Measurements from ENCODE around the gene ISM1.

The ISM1 gene

GRCh38 chr20:13221313-13221672, 219 bp downstream of the ISM1 start:
- TF ChIP-seq SPI1 (IDR thresholded peaks at IDR 0.05; ENCODE audit: borderline replicate concordance, low read depth) (no peak), GABPA (IDR thresholded peaks at IDR 0.05; ENCODE audit: low read depth) (no peak), POLR2AphosphoS5 (IDR thresholded peaks at IDR 0.05; ENCODE audit: low read depth) (no peak), REST (IDR thresholded peaks at IDR 0.05; ENCODE audit: insufficient replicate concordance, low read depth) (no peak), CTCF (IDR thresholded peaks at IDR 0.05; ENCODE audit: insufficient read depth, low read length) (no peak)
- peaks cover 47% of the 10 kb centered on the region for H3K27me3 ChIP-seq (ENCODE audit: insufficient read depth, poor library complexity, severe bottlenecking)
- DNase-seq (ENCODE audit: low read depth in 1 of 2, low spot score in 1 of 2) = no peak
- H3K27ac ChIP-seq (replicated peaks) = no peak overlapping the region
- H3K4me3 ChIP-seq (replicated peaks; ENCODE audit: insufficient read depth, low read length) = peak overlapping the region; percentile 18; the same call in 1 of the 2 replicates

- peaks cover 47% of the 10 kb centered on the region for H3K27me3 ChIP-seq (ENCODE audit: insufficient read depth, poor library complexity, severe bottlenecking)
- H3K27ac ChIP-seq (replicated peaks) = no peak overlapping the region
- DNase-seq (ENCODE audit: low read depth in 1 of 2, low spot score in 1 of 2) = peak in 1 of 2 experiments; percentile 24
- H3K4me3 ChIP-seq (replicated peaks; ENCODE audit: insufficient read depth, low read length) = peak overlapping the region; percentile 18
- TF ChIP-seq CTCF (IDR thresholded peaks at IDR 0.05; ENCODE audit: insufficient read depth, low read length) = no peak
Observed at GRCh38 chr20:13221673-13222318, 722 bp downstream of the ISM1 start.

GRCh38 chr20:13222319-13222716, 1.2 kb downstream of the ISM1 start:
- H3K27me3 ChIP-seq (ENCODE audit: insufficient read depth, poor library complexity, severe bottlenecking) = peaks cover 47% of the 10 kb centered on the region
- TF ChIP-seq SPI1 (IDR thresholded peaks at IDR 0.05; ENCODE audit: borderline replicate concordance, low read depth) (no peak), CTCF (IDR thresholded peaks at IDR 0.05; ENCODE audit: insufficient read depth, low read length) (no peak), POLR2AphosphoS5 (IDR thresholded peaks at IDR 0.05; ENCODE audit: low read depth) (no peak), GABPA (IDR thresholded peaks at IDR 0.05; ENCODE audit: low read depth) (no peak), REST (IDR thresholded peaks at IDR 0.05; ENCODE audit: insufficient replicate concordance, low read depth) (no peak)
- no peak for DNase-seq (ENCODE audit: low read depth in 1 of 2, low spot score in 1 of 2)
- no peak overlapping the region for H3K4me3 ChIP-seq (replicated peaks; ENCODE audit: insufficient read depth, low read length)
- no peak overlapping the region for H3K27ac ChIP-seq (replicated peaks)

All from HL-60 (cell line).